NCI-H187 (cell line): Measurements from ENCODE around the gene TNNT1.

Experiments used
- DNase-seq, 2 experiments: peaks; one replicate each; lab custom pipeline; 2025; lab: John Stamatoyannopoulos, UW

Gene TNNT1

DNA sequence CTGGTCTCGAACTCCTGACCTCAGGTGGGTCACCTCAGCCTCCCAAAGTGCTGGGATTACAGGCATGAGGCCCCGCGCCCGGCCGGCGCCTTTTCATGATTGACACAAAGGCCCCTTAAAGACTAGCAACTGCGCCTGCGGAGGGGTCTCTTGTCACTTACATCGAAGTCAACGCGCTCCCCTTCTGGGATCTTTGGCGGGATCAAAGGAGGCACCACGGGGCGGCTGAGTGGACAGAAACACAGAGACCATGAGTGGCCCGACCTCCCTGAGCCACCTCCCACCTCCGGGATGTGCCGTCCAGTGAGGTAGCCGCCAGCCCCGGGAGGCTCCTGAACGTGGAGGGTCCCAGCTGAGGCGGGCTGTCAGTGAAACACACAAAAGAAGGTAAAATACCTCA, 7.3 kb downstream of the TNNT1 start:
- DNase-seq: no peak

- DNase-seq: no peak
These were observed 11.1 kb downstream of the TNNT1 start for GRCh38 chr19:55137915-55138314.

DNA sequence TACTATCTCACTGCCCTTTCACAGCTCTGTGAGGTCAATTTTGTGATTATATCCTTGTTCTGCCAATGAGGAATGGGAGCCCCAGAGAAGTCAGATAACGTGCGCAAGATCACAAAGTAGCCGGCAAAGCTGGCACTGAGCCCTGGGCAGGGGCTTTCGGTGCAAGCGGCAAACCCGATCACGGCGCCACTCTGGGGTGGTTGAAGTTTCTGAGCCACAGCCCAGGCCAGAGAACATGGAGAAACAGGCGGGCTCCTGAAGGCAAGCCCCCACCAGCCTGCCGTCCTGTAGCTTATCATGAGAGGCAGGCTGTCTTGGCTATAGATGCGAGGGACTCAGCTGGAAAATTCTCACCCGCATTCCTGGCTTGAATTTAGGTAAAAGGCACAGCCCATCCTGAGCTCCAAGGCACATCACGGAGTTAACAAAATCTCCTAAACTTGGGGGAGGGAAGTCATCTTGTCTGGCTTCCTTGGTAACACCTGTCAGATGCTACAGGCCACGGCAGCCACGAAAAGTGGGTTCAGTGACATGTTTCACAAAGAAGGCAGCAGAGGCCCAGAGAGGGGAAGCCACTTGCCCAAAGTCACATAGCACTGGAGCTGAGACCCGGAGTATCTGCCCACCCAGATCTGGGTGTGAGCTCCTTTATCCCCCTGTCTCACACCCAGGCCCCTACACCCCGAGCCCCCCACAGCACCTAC, 12.5 kb downstream of the TNNT1 start:
- no peak for DNase-seq

DNA sequence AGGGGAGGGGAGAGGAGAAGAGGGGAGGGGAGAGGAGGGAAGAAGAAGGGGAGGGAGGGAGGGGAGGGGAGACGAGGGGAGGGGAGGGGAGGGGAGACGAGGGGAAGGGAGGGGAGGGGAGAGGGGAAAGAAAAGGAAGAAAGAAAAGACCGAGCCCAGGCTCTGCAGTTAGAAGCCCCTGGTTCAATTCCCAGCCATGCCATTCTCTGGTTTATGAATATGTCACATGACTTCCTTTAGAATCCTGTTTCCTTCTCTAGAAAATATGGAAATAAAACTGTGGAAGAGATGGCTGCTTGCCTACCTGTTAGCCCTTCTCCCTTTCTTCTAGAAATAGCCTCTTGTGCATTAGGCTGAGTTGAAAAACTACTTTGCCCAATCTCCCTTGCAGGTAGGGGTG, 14.3 kb downstream of the TNNT1 start:
- DNase-seq: no peak

- DNase-seq: no peak
These were observed 15.2 kb downstream of the TNNT1 start for GRCh38 chr19:55133639-55134444.

GRCh38 chr19:55132453-55133129, 16.4 kb downstream of the TNNT1 start:
- DNase-seq: no peak

DNA sequence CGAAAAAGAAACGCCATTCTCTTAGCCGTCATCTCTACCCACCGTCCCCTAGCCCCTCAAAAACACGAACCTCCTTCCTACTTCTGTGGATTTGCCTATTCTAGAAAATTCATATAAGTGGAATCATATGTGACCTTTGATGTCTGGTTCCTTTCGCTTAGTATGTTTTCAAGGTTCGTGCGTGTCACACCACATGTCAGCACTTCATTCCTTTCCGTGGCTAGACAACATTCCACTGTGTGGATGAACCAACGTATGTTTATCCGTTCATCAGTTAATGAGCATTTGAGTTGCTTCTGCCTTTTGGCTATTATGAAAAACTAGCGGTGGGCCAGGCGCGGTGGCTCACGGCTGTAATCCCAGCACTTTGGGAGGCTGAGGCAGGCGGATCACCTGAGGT, 17.6 kb downstream of the TNNT1 start:
- DNase-seq: no peak

DNA sequence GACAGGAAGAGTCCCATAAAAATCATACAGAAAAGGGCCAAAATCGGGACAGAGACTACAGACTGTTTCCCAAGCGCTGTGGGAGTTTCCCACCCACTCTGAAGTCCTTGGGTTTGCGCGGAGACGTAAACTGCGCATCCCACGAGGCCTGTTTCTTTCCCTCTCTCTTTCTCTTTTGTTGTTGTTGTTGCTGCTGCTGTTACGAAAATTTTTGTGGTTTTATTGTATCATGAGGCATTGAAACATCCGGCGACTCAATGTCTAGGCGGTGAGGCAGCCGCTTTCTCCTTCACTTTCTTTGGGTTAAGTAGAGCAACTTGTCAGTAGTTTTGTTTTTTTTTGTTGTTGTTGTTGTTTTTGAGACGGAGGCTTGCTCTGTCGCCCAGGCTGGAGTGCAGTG, 30.0 kb downstream of the TNNT1 start:
- no peak for DNase-seq

DNA sequence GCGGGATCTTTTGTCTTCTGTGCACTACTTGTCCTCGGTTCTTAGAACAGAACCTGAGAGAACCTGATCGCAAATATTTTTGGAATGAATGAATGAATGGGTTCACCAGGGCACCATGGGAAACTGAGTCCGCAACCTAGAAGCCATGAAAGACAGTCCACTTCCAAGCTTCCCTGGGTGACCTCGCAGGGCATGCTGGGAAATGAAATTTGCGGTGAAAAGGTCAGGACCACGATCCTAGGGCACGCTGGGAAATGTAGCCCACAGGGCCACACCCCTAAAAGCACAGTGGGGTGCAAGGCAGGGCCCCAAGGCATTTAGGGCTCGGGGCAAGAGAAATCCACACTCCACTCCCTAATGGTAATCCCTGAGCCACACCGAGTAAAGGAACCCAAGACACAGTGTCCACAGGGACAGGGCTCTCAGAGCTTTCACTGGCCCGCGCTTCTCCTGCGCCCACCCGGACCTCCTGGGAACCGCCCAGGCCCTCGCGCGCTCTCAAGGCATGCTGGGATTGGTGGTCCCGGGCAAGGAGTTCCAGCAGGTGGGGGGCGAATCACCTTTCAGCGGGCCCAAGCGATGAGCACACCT, 30.5 kb downstream of the TNNT1 start:
- DNase-seq: no peak

GRCh38 chr19:55117663-55118391, 31.2 kb downstream of the TNNT1 start:
- DNase-seq: peak; percentile 81 to 99

- no peak for DNase-seq
These were observed 31.9 kb downstream of the TNNT1 start, which contains the start of gene PPP1R12C for GRCh38 chr19:55116859-55117662. Gene PPP1R12C, minus strand, starts transcription at chr19:55117637. Its CDS starts 94 bp downstream, at chr19:55117543.

DNA sequence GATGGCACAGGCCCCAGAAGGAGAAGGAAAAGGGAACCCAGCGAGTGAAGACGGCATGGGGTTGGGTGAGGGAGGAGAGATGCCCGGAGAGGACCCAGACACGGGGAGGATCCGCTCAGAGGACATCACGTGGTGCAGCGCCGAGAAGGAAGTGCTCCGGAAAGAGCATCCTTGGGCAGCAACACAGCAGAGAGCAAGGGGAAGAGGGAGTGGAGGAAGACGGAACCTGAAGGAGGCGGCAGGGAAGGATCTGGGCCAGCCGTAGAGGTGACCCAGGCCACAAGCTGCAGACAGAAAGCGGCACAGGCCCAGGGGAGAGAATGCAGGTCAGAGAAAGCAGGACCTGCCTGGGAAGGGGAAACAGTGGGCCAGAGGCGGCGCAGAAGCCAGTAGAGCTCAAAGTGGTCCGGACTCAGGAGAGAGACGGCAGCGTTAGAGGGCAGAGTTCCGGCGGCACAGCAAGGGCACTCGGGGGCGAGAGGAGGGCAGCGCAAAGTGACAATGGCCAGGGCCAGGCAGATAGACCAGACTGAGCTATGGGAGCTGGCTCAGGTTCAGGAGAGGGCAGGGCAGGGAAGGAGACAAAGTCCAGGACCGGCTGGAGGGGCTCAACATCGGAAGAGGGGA, 32.7 kb downstream of the TNNT1 start:
- DNase-seq: no peak

DNA sequence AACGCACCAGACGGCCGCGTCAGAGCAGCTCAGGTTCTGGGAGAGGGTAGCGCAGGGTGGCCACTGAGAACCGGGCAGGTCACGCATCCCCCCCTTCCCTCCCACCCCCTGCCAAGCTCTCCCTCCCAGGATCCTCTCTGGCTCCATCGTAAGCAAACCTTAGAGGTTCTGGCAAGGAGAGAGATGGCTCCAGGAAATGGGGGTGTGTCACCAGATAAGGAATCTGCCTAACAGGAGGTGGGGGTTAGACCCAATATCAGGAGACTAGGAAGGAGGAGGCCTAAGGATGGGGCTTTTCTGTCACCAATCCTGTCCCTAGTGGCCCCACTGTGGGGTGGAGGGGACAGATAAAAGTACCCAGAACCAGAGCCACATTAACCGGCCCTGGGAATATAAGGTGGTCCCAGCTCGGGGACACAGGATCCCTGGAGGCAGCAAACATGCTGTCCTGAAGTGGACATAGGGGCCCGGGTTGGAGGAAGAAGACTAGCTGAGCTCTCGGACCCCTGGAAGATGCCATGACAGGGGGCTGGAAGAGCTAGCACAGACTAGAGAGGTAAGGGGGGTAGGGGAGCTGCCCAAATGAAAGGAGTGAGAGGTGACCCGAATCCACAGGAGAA, 33.5 kb downstream of the TNNT1 start:
- no peak for DNase-seq

DNA sequence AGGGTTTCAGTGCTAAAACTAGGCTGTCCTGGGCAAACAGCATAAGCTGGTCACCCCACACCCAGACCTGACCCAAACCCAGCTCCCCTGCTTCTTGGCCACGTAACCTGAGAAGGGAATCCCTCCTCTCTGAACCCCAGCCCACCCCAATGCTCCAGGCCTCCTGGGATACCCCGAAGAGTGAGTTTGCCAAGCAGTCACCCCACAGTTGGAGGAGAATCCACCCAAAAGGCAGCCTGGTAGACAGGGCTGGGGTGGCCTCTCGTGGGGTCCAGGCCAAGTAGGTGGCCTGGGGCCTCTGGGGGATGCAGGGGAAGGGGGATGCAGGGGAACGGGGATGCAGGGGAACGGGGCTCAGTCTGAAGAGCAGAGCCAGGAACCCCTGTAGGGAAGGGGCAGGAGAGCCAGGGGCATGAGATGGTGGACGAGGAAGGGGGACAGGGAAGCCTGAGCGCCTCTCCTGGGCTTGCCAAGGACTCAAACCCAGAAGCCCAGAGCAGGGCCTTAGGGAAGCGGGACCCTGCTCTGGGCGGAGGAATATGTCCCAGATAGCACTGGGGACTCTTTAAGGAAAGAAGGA, 34.4 kb downstream of the TNNT1 start:
- DNase-seq: no peak

GRCh38 chr19:55113570-55114039, 35.4 kb downstream of the TNNT1 start:
- no peak for DNase-seq

GRCh38 chr19:55112777-55113569, 36.0 kb downstream of the TNNT1 start:
- no peak for DNase-seq

GRCh38 chr19:55112246-55112776, 36.7 kb downstream of the TNNT1 start:
- DNase-seq: no peak

- DNase-seq: no peak
These were observed 37.7 kb downstream of the TNNT1 start for GRCh38 chr19:55111238-55111831.
